MCF 10A (cell line): ENCODE measurements around the gene KIAA1755. TPM values are rescaled to one million over a fixed set of nuclear protein-coding genes. Genes with fewer than 3 reads are reported as not detected.

Experiments used
- BruUV-seq: library from RNA; stranded (reverse); fragments of 400-500 nt; replicated peaks from 2 replicates; lab custom pipeline; 2021; lab: Mats Ljungman, UMichigan
- CTCF ChIA-PET: fragments of 300-600 bp; sonication (Branson Sonifier 250); formaldehyde crosslinking; extraction: SDS; loops from one replicate; lab custom pipeline; 2021; ENCODE audit warnings: antibody characterized with exemption, inconsistent platforms; lab: Yijun Ruan, JAX
- POLR2A ChIA-PET: fragments of 300-600, 350-650 bp; sonication (Branson Sonifier 250); formaldehyde crosslinking; extraction: SDS; loops from one replicate; lab custom pipeline; 2020; ENCODE audit warnings: antibody characterized with exemption, inconsistent platforms; lab: Yijun Ruan, JAX
- DNase-seq: peaks from one replicate; pipeline ENCODE4 v3.0.0-alpha.2; 2018; ENCODE audit not compliant: unreplicated experiment
- H3K27ac Mint-ChIP-seq: one replicate; pipeline ENCODE4 v1.8.0; 2022; ENCODE audit warnings: mild to moderate bottlenecking, low read depth, mixed read lengths; ENCODE audit not compliant: unreplicated experiment
- H3K27me3 Mint-ChIP-seq: one replicate; pipeline ENCODE4 v1.8.0; 2022; ENCODE audit warnings: mixed read lengths; ENCODE audit not compliant: insufficient read depth, unreplicated experiment
- H3K36me3 Mint-ChIP-seq: one replicate; pipeline ENCODE4 v1.8.0; 2022; ENCODE audit warnings: mild to moderate bottlenecking, moderate library complexity, mixed read lengths; ENCODE audit not compliant: insufficient read depth, unreplicated experiment
- H3K4me1 Mint-ChIP-seq: one replicate; pipeline ENCODE4 v1.8.0; 2022; ENCODE audit warnings: mixed read lengths; ENCODE audit not compliant: insufficient read depth, unreplicated experiment
- H3K4me3 Mint-ChIP-seq: one replicate; pipeline ENCODE4 v1.8.0; 2022; ENCODE audit warnings: mild to moderate bottlenecking, moderate library complexity, mixed read lengths; ENCODE audit not compliant: unreplicated experiment
- H3K9me3 Mint-ChIP-seq: one replicate; pipeline ENCODE4 v1.8.0; 2022; ENCODE audit warnings: mixed read lengths; ENCODE audit not compliant: unreplicated experiment
- intact Hi-C: fragments of 100-400 bp; cut with micrococcal nuclease; formaldehyde crosslinking; loops from 2 replicates; pipeline ENCODE4 v1.14.1; 2022
- total RNA-seq: library from RNA; stranded (reverse); gene quantifications from 2 replicates; pipeline ENCODE4 v1.2.3, GENCODE V29; 2022
- TF ChIP-seq, protein P1 (sequence below): fragments of 200-600 bp; IDR thresholded peaks from one replicate; pipeline ENCODE4 v1.8.0; 2022; ENCODE audit warnings: antibody characterized with exemption, mild to moderate bottlenecking; ENCODE audit not compliant: unreplicated experiment

KIAA1755 gene
- total RNA-seq, 1 experiment from 2014 or later, result not detected

DNA sequence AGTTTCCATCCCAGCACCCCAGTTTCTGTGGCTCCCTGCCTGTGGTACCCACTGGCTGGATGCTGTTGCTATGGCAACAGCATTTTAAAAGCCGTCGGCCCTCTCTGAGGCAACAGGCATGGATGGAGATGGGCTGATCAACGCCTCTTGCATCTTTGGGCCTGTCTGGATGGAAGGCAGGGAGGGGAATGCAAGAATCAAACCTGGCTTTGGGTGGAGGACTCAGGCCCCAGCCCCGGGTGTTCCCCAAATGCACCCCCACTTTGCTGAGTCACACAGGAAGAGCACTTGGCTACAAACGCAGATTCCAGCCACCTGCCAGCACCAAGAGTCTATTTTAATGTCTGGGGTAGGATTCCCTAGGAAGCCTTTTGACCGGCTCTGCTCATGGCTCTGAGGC, 49.8 kb downstream of the KIAA1755 start:
- H3K27me3 Mint-ChIP-seq, result no peaks in the 10 kb centered on the region
- H3K27ac Mint-ChIP-seq, result no peak overlapping the region
- no peak overlapping the region for H3K4me3 Mint-ChIP-seq
- ChIA-PET POLR2A (interaction anchor here (1.2 to 1.7 kb wide), 4 partner anchors 9 to 158 kb away, joined by 3 to 6 read pairs (median 4); no protein-coding TSS in a partner anchor), CTCF (interaction anchor here (0.5 to 9.1 kb wide), 3 partner anchors 9 to 647 kb away, joined by 4 to 153 read pairs (median 10); no protein-coding TSS in a partner anchor)
- TF ChIP-seq, protein P1, sequence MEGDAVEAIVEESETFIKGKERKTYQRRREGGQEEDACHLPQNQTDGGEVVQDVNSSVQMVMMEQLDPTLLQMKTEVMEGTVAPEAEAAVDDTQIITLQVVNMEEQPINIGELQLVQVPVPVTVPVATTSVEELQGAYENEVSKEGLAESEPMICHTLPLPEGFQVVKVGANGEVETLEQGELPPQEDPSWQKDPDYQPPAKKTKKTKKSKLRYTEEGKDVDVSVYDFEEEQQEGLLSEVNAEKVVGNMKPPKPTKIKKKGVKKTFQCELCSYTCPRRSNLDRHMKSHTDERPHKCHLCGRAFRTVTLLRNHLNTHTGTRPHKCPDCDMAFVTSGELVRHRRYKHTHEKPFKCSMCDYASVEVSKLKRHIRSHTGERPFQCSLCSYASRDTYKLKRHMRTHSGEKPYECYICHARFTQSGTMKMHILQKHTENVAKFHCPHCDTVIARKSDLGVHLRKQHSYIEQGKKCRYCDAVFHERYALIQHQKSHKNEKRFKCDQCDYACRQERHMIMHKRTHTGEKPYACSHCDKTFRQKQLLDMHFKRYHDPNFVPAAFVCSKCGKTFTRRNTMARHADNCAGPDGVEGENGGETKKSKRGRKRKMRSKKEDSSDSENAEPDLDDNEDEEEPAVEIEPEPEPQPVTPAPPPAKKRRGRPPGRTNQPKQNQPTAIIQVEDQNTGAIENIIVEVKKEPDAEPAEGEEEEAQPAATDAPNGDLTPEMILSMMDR, result no peak
- BruUV-seq, result no TSS peak
- no peaks in the 10 kb centered on the region for H3K36me3 Mint-ChIP-seq
- intact Hi-C loops, result no loop called here
- DNase-seq, result peak; percentile 57
- no peaks in the 10 kb centered on the region for H3K4me1 Mint-ChIP-seq
- H3K9me3 Mint-ChIP-seq, result peaks cover 7% of the 10 kb centered on the region

DNA sequence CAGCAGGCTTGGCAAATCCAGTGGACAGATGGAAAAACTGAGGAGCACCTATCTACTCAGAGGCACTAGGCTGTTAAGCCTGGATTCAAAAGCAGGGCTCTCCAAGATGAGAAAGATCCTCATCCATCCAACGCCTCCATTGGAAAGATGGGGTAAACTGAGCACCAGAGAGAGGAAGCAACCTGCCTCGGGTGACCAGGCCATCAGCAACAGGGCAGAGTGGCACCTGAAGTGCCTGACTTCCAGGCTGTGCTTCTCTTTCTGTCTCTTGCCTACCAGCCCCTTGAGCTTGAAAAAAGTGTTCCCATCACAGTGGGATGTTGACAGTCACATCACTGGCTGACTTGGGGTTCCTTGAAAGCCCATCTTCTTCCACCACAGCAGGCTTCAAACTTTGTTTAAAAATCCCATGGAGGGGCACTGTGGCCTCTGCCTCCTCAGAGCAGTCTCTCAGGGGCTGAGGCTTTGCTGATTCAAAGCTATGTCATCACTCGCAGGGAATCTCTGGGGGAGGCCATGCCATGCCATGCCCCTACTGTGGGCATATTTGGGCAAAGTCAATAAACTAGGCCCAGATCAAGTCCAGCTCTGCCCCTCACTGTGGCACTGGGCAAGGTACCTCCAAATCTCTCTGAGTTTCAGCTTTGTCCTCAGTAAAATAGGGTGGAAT, 50.7 kb downstream of the KIAA1755 start:
- Mint-ChIP-seq H3K4me1 (no peaks in the 10 kb centered on the region), H3K4me3 (no peak overlapping the region), H3K27ac (no peak overlapping the region), H3K9me3 (peaks cover 7% of the 10 kb centered on the region), H3K27me3 (no peaks in the 10 kb centered on the region), H3K36me3 (no peaks in the 10 kb centered on the region)
- intact Hi-C loops, result no loop called here
- DNase-seq, result no peak
- TF ChIP-seq, protein P1, result no peak
- ChIA-PET CTCF (interaction anchor here (0.5 to 9.1 kb wide), 5 partner anchors 8 to 646 kb away, joined by 3 to 153 read pairs (median 5); no protein-coding TSS in a partner anchor), POLR2A (interaction anchor here (1.2 to 1.7 kb wide), 3 partner anchors 8 to 157 kb away, joined by 4 to 6 read pairs (median 5); no protein-coding TSS in a partner anchor)
- no TSS peak for BruUV-seq

DNA sequence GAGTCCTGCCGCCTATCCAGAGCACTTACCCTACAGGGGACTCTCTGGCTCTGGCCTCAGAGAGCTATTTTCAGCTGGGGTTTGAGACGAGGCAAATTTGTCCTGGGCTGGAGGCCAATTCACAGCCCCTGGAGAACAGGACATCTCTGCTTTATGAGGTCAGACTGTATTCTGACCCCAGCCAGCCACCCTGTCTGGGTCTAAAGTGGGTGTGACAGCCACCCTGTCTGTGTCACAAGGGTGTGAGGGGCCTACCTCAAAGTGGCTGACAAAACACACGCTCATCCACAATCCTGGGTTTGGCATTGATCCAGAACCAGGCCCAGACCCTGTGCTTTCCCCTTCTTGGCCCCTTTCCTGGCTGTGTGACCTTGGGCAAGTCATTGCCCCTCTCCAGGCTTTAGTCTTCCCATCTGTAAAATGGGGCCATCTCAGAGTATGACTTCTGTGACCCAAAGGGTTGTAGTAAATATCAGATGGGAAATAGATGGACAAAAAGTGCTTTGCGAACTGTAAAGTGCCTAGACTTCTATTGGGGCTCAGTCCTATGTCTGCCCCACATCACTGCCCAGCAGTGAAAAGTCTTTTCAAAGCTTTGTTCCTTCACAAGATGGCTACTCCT, 51.4 kb downstream of the KIAA1755 start:
- BruUV-seq, result no TSS peak

More for the DNA sequence above, 51.4 kb downstream of the KIAA1755 start:
- Mint-ChIP-seq H3K27ac (no peak overlapping the region), H3K27me3 (no peaks in the 10 kb centered on the region), H3K4me1 (no peaks in the 10 kb centered on the region), H3K4me3 (no peak overlapping the region), H3K9me3 (peaks cover 7% of the 10 kb centered on the region), H3K36me3 (no peaks in the 10 kb centered on the region)
- ChIA-PET CTCF (interaction anchor here (0.6 to 9.1 kb wide), 6 partner anchors 10 to 581 kb away, joined by 3 to 153 read pairs (median 4); no protein-coding TSS in a partner anchor), POLR2A (interaction anchor here (1.7 kb wide), 1 partner anchor 8 kb away, joined by 6 read pairs; no protein-coding TSS in a partner anchor)
- intact Hi-C loops, result no loop called here
- no peak for DNase-seq
- TF ChIP-seq, protein P1, result no peak
